HepG2 (cell line): ENCODE measurements around the gene TTLL1. TPM values are rescaled to one million over a fixed set of nuclear protein-coding genes. Genes with fewer than 3 reads are reported as not detected.

Experiments used
- ELF4 ChIP-seq: sonication (generic); formaldehyde crosslinking; IDR thresholded peaks from 2 replicates; pipeline ENCODE4 v1.5.0; 2020; ENCODE audit warnings: missing genetic modification reagents, mild to moderate bottlenecking, moderate library complexity, borderline replicate concordance
- FOXC1 ChIP-seq: sonication (generic); formaldehyde crosslinking; IDR thresholded peaks from 2 replicates; pipeline ENCODE4 v1.8.0; 2022; ENCODE audit warnings: mild to moderate bottlenecking, missing genetic modification reagents, borderline replicate concordance
- GTF2F1 ChIP-seq: fragments of 150-350 bp; IDR thresholded peaks from 2 replicates; pipeline ENCODE4 v1.6.1; 2014; ENCODE audit warnings: low read length
- JDP2 ChIP-seq: sonication (generic); formaldehyde crosslinking; IDR thresholded peaks from 2 replicates; pipeline ENCODE4 v1.8.1; 2022; ENCODE audit warnings: missing genetic modification reagents, borderline replicate concordance
- KMT2B ChIP-seq: IDR thresholded peaks from 2 replicates; pipeline ENCODE4 v1.6.1; 2016; ENCODE audit warnings: missing genetic modification reagents, missing compliant biosample characterization
- MATR3 ChIP-seq: sonication (generic); formaldehyde crosslinking; IDR thresholded peaks from 2 replicates; pipeline ENCODE4 v1.4.0; 2020; ENCODE audit warnings: missing genetic modification reagents
- MYC ChIP-seq: sonication (generic); formaldehyde crosslinking; IDR thresholded peaks from 2 replicates; pipeline ENCODE4 v1.9.0; 2021; ENCODE audit warnings: missing genetic modification reagents, borderline replicate concordance
- SP1 ChIP-seq, 2 experiments: fragments of 450-650 bp in 1 of 2; sonication (generic) in 1 of 2; formaldehyde crosslinking in 1 of 2; IDR thresholded peaks; 2 replicates each; pipeline versions ENCODE4 v1.4.0 to v1.6.1; 2016 to 2020; ENCODE audit warnings: missing genetic modification reagents in 1 of 2
- SRY ChIP-seq: sonication (generic); formaldehyde crosslinking; IDR thresholded peaks from 2 replicates; pipeline ENCODE4 v1.8.0; 2022; ENCODE audit warnings: mild to moderate bottlenecking, missing genetic modification reagents
- THAP11 ChIP-seq: IDR thresholded peaks from 2 replicates; pipeline ENCODE4 v1.6.1; 2016; ENCODE audit warnings: missing biosample characterization, missing genetic modification reagents
- U2AF1 ChIP-seq: fragments of 200-400 bp; formaldehyde crosslinking; optimal IDR thresholded peaks from 2 replicates; pipeline ENCODE3; 2017; ENCODE audit warnings: mild to moderate bottlenecking, low read depth, low read length
- ZFP36 ChIP-seq: fragments of 150-350 bp; IDR thresholded peaks from 2 replicates; pipeline ENCODE4 v1.6.1; 2018; ENCODE audit warnings: borderline replicate concordance, low read length, low read depth; ENCODE audit not compliant: partially characterized antibody
- ZFP37 ChIP-seq: sonication (generic); formaldehyde crosslinking; IDR thresholded peaks from 2 replicates; pipeline ENCODE4 v1.4.0; 2020; ENCODE audit warnings: missing genetic modification reagents, borderline replicate concordance
- ZKSCAN8 ChIP-seq: IDR thresholded peaks from 2 replicates; pipeline ENCODE4 v1.6.1; 2016; ENCODE audit warnings: borderline replicate concordance, missing genetic modification reagents, missing compliant biosample characterization
- ZNF12 ChIP-seq: sonication (generic); formaldehyde crosslinking; IDR thresholded peaks from 2 replicates; pipeline ENCODE4 v1.5.0; 2020; ENCODE audit warnings: missing genetic modification reagents
- ZNF260 ChIP-seq: sonication (generic); formaldehyde crosslinking; IDR thresholded peaks from 2 replicates; pipeline ENCODE4 v1.4.0; 2020; ENCODE audit warnings: missing genetic modification reagents, low read depth, mild to moderate bottlenecking, borderline replicate concordance
- ZNF3 ChIP-seq: IDR thresholded peaks from 2 replicates; pipeline ENCODE4 v1.7.0; 2017; ENCODE audit warnings: inconsistent platforms
- ZNF33B ChIP-seq: sonication (generic); formaldehyde crosslinking; IDR thresholded peaks from 2 replicates; pipeline ENCODE4 v1.5.1; 2020; ENCODE audit warnings: mild to moderate bottlenecking, missing genetic modification reagents
- ZNF556 ChIP-seq: sonication (generic); formaldehyde crosslinking; IDR thresholded peaks from 2 replicates; pipeline ENCODE4 v1.4.0; 2020; ENCODE audit warnings: mild to moderate bottlenecking, missing genetic modification reagents, borderline replicate concordance
- ZNF749 ChIP-seq: sonication (generic); formaldehyde crosslinking; IDR thresholded peaks from 2 replicates; pipeline ENCODE4 v1.8.0; 2022; ENCODE audit warnings: mild to moderate bottlenecking, missing genetic modification reagents, moderate library complexity, borderline replicate concordance
- ZSCAN29 ChIP-seq: sonication (generic); formaldehyde crosslinking; conservative IDR thresholded peaks from 2 replicates; pipeline ENCODE4 v1.4.0; 2020; ENCODE audit warnings: mild to moderate bottlenecking, missing genetic modification reagents
- polyA plus RNA-seq, 8 experiments: library from polyadenylated mRNA; depleted of rRNA in 3 of 8; stranded (reverse) in 7 of 8; unstranded in 1 of 8; fragments of >200 nt; fragmentation: Illumina TruSeq in 4 of 8; extraction: Trizol in 4 of 8; gene quantifications; 2 replicates each; pipeline versions ENCODE4 v1.2.1 to v1.2.3, GENCODE V29; 2011 to 2016; ENCODE audit warnings: low read depth in 4 of 8, missing spikeins in 1 of 8, mixed read lengths in 1 of 8; ENCODE audit not compliant: insufficient read depth in 1 of 8
- total RNA-seq, 5 experiments: library from RNA; depleted of rRNA; stranded (reverse); fragments of >200 nt; fragmentation: Illumina TruSeq; extraction: Trizol; gene quantifications; 2 replicates each; pipeline ENCODE4 v1.2.3, GENCODE V29; 2016; ENCODE audit warnings: low read depth in 1 of 5
- TF ChIP-seq, protein P1 (sequence below): IDR thresholded peaks from 2 replicates; pipeline ENCODE4 v1.6.1; 2018; ENCODE audit warnings: missing genetic modification reagents
- TF ChIP-seq, protein P2 (sequence below): sonication (generic); formaldehyde crosslinking; IDR thresholded peaks from 2 replicates; pipeline ENCODE4 v1.5.1; 2020; ENCODE audit warnings: missing genetic modification reagents, mild to moderate bottlenecking, borderline replicate concordance
- TF ChIP-seq, protein P3 (sequence below): sonication (generic); formaldehyde crosslinking; IDR thresholded peaks from 2 replicates; pipeline ENCODE4 v1.4.0; 2020; ENCODE audit warnings: missing genetic modification reagents, borderline replicate concordance

The TTLL1 gene
- total and polyA plus RNA-seq, 2 of the 13 experiments (the other 11 are each of a cell fraction or from before 2014, with no cell fraction given) = 1.6 to 5.3 TPM

DNA sequence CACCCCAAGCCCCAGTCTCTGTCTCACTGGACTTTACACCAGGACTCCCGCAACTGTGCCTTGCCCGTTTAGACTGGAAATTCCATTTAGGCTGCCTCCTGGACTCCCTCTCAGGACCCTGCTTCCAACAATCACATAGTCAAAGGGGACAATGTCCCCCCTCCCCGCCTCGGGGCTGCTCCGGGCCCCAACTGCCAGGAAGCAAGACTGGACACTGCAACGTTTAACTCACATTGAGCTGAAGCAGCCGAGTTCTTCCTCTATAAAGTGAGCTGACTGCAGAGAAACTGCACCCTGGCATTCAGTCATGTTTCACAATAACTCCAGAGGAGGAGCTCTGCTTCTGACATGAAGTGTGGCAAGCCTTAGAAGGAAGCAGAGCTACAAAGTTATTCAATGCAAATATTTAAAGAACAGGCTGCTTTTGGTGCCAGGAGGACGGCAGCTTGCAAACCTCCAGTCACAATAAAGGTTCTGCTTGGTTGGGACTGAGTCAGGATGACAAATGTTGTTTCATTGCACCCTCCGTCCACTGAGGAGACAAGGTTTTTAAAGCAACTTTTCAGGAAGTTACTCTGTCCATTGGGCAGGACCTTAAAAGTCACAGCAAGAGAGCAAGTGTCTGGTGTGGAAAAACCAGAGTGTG lies 94.2 kb downstream of the TTLL1 start (continued):
- TF ChIP-seq GTF2F1 (no peak), U2AF1 (no peak), ZFP37 (CRISPR knock-in tag) (peak; percentile 76; the same call in 1 of the 2 replicates), SRY (no peak), KMT2B (CRISPR knock-in tag) (0 out of 2 replicates have a peak, but pooled peaks have one; percentile 47), SP1 (IDR thresholded peaks at IDR 0.05) (no peak), SP1 (CRISPR knock-in tag; IDR thresholded peaks at IDR 0.05) (no peak), ZNF260 (no peak), THAP11 (CRISPR knock-in tag) (peak; percentile 77), JDP2 (CRISPR knock-in tag) (no peak), MATR3 (CRISPR knock-in tag) (no peak), ZNF749 (CRISPR knock-in tag) (no peak), FOXC1 (CRISPR knock-in tag) (no peak), ZSCAN29 (CRISPR knock-in tag) (peak; percentile 93), MYC (CRISPR knock-in tag) (no peak), ZFP36 (no peak), ZNF33B (CRISPR knock-in tag) (no peak), ZNF12 (CRISPR knock-in tag) (no peak), ZNF556 (CRISPR knock-in tag) (peak; percentile 81; the same call in 1 of the 2 replicates), ELF4 (no peak), ZNF3 (CRISPR knock-in tag) (no peak), ZKSCAN8 (0 out of 2 replicates have a peak, but pooled peaks have one; percentile 41)
- TF ChIP-seq, protein P1, sequence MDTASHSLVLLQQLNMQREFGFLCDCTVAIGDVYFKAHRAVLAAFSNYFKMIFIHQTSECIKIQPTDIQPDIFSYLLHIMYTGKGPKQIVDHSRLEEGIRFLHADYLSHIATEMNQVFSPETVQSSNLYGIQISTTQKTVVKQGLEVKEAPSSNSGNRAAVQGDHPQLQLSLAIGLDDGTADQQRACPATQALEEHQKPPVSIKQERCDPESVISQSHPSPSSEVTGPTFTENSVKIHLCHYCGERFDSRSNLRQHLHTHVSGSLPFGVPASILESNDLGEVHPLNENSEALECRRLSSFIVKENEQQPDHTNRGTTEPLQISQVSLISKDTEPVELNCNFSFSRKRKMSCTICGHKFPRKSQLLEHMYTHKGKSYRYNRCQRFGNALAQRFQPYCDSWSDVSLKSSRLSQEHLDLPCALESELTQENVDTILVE (CRISPR knock-in tag) = peak; percentile 72; the same call in 1 of the 2 replicates
- TF ChIP-seq, protein P2, sequence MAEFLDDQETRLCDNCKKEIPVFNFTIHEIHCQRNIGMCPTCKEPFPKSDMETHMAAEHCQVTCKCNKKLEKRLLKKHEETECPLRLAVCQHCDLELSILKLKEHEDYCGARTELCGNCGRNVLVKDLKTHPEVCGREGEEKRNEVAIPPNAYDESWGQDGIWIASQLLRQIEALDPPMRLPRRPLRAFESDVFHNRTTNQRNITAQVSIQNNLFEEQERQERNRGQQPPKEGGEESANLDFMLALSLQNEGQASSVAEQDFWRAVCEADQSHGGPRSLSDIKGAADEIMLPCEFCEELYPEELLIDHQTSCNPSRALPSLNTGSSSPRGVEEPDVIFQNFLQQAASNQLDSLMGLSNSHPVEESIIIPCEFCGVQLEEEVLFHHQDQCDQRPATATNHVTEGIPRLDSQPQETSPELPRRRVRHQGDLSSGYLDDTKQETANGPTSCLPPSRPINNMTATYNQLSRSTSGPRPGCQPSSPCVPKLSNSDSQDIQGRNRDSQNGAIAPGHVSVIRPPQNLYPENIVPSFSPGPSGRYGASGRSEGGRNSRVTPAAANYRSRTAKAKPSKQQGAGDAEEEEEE (CRISPR knock-in tag) = no peak
- TF ChIP-seq, protein P3, sequence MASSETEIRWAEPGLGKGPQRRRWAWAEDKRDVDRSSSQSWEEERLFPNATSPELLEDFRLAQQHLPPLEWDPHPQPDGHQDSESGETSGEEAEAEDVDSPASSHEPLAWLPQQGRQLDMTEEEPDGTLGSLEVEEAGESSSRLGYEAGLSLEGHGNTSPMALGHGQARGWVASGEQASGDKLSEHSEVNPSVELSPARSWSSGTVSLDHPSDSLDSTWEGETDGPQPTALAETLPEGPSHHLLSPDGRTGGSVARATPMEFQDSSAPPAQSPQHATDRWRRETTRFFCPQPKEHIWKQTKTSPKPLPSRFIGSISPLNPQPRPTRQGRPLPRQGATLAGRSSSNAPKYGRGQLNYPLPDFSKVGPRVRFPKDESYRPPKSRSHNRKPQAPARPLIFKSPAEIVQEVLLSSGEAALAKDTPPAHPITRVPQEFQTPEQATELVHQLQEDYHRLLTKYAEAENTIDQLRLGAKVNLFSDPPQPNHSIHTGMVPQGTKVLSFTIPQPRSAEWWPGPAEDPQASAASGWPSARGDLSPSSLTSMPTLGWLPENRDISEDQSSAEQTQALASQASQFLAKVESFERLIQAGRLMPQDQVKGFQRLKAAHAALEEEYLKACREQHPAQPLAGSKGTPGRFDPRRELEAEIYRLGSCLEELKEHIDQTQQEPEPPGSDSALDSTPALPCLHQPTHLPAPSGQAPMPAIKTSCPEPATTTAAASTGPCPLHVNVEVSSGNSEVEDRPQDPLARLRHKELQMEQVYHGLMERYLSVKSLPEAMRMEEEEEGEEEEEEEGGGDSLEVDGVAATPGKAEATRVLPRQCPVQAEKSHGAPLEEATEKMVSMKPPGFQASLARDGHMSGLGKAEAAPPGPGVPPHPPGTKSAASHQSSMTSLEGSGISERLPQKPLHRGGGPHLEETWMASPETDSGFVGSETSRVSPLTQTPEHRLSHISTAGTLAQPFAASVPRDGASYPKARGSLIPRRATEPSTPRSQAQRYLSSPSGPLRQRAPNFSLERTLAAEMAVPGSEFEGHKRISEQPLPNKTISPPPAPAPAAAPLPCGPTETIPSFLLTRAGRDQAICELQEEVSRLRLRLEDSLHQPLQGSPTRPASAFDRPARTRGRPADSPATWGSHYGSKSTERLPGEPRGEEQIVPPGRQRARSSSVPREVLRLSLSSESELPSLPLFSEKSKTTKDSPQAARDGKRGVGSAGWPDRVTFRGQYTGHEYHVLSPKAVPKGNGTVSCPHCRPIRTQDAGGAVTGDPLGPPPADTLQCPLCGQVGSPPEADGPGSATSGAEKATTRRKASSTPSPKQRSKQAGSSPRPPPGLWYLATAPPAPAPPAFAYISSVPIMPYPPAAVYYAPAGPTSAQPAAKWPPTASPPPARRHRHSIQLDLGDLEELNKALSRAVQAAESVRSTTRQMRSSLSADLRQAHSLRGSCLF (CRISPR knock-in tag) = no peak
